ENCODE measurements around the gene ANKMY1.

The ANKMY1 gene

DNA sequence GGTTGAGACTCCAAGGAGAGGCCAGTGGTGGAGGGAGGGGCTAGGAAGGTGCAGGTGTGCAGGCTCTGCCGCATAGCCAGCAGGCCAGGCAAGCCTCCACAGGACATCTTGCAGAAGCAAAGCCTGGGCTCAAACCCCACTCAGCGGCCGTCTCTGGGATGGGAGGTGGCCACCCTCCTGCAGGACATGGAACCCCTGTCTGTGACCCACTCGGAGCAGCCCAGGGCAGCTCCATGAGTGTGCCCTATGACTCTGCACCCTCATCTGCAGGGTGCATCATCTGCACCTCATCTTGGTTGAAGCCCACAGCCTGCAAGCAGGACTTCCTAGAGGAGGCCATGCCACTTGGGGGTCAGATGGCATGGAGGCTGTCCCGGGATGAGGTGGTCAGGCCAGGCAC lies 76.1 kb downstream of the ANKMY1 start:
- no peak for DNase-seq (ENCODE audit: low read depth)
- TF ChIP-seq CTCF (conservative IDR thresholded peaks at IDR 0.05; ENCODE audit: low read length) = no peak
- no peak overlapping the region for H3K4me3 ChIP-seq (ENCODE audit: low read length)

DNA sequence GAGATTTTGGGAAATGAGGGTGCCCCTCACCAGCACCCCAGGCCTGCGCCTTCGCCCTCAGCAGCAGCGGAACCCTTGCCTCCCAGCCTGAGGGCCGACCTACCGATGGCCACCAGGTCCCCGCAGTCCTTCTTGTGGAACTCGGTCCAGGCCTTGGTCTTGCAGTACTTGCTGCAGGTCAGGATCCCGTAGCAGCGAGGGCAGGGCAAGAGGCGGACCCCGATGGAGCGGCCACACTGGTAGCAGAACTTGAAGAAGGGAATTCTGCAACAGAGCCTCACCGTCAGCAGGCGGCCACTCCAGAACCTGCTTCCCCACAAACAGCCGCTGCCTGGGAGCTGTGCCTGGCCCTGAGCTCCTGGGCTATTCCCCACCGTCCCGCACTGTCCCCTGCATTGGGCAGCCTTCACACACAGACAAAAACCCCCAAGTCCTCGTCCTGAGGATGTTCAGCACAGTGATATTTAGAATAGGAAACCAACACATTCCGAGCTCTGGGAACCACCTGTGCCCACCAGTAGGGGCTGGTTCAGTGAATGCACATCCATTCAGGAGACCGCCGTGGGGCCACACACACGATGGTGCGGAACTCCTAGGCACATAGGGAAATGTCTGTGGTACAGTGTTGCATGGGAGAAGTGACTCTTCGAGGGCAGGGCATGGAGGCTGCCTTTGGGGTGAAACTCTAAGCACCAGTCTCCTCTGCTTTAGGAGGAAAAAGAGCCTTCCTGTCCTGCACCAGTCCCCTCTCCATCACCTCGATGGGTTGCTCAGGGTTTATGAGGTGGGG lies 76.8 kb downstream of the ANKMY1 start:
- TF ChIP-seq CTCF (conservative IDR thresholded peaks at IDR 0.05; ENCODE audit: low read length) = no peak
- DNase-seq (ENCODE audit: low read depth) = no peak
- H3K4me3 ChIP-seq (ENCODE audit: low read length) = no peak overlapping the region

- no peak for TF ChIP-seq CTCF (conservative IDR thresholded peaks at IDR 0.05; ENCODE audit: low read length)
- DNase-seq (ENCODE audit: low read depth) = no peak
- H3K4me3 ChIP-seq (ENCODE audit: low read length) = no peak overlapping the region
These were observed 78.7 kb downstream of the ANKMY1 start for GRCh38 chr2:240479111-240479501.

DNA sequence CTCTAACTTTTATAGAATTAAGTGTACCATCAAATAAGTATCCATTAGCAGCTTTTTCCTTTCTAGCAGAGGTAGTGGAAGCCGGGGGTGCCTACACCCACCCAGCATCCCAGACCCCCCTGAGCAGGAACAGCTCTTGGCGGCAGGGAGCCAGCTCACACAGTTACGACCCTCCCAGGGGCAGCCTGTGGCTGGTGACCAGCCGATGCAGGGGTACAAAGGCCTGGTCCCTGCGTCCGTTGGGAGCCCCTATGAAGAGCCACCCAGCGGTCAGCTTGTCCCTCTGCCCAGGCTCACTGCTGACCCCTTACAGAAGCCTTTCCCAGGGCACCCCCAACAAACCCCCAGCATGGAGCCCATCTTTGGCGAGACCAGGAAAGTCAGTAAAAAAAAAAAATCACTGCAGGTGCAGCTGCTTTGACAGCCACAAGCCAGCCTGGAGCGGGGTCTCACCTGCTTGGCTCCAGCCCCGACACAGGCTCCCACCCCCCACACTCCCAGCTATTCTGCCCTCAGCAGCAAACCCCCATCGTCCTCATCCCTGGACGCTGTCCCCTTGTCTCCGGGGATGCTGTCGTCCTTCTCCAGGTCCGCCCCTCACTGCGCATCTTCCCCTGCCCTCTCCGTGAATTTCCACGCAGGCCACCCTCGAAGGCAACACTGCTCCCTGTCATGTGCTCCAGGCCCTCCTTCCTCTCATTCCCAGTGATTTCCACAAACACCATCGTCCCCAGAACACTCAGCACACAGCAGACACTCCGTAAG lies 79.3 kb downstream of the ANKMY1 start:
- no peak for TF ChIP-seq CTCF (conservative IDR thresholded peaks at IDR 0.05; ENCODE audit: low read length)
- H3K4me3 ChIP-seq (ENCODE audit: low read length) = no peak overlapping the region
- no peak for DNase-seq (ENCODE audit: low read depth)

DNA sequence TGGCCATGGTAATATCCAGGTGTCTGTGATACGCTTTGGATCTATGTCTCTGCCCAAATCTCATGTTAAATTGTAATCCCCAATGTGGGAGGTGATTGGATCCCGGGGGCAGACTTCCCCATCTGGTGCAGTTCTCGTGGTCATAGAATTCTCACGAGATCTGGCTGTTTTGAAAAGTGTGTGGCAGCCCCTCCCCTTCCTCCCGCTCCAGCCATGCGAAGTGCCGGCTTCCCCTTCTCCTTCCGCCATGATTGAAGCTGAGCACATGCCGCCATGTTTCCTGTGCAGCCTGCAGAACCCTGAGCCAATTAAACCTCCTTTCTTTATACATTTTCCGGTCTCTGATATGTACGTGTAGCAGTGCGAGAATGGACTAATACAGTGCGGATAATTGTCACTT lies 79.9 kb downstream of the ANKMY1 start:
- TF ChIP-seq CTCF (conservative IDR thresholded peaks at IDR 0.05; ENCODE audit: low read length) = no peak
- H3K4me3 ChIP-seq (ENCODE audit: low read length) = no peak overlapping the region
- DNase-seq (ENCODE audit: low read depth) = no peak

DNA sequence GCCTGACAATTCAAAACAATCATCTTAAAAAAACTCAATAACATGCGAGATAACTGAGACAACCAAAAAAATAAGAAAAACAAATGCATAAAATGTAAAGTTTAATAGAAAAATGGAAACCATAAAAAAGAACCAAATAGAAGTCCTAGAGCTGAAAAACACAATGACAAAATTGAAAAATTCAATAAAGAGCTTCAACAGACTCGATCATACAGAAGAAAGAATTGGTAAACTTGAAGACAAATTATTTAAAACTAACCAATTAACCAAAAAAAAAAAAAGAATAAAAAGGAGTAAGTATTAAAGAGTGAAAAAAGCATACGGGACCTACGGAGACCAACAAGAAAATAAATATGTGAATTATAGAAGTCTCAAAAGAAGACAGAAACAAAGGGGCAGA lies 84.6 kb downstream of the ANKMY1 start:
- no peak for TF ChIP-seq CTCF (conservative IDR thresholded peaks at IDR 0.05; ENCODE audit: low read length)

More for the DNA sequence above, 84.6 kb downstream of the ANKMY1 start:
- DNase-seq (ENCODE audit: low read depth) = no peak
- no peak overlapping the region for H3K4me3 ChIP-seq (ENCODE audit: low read length)
